Activated CD4-positive, alpha-beta T cell treated with anti-CD3 and anti-CD28 coated beads, Interleukin-2, amount 50 U/mL, for 16 hours (primary cell): ENCODE data around the gene PLA2R1.
"Not testable (repeated sequence)": the region's sequence is repeated elsewhere in the genome, so short reads cannot be mapped to it uniquely, and the experiment has no call there.

Experiments
- DNase-seq: peaks from one replicate; pipeline ENCODE4 v3.0.0-alpha.2; 2020

PLA2R1 gene

GRCh38 chr2:159976527-159977160 lies 85.8 kb downstream of the PLA2R1 start:
- DNase-seq = no peak

DNA sequence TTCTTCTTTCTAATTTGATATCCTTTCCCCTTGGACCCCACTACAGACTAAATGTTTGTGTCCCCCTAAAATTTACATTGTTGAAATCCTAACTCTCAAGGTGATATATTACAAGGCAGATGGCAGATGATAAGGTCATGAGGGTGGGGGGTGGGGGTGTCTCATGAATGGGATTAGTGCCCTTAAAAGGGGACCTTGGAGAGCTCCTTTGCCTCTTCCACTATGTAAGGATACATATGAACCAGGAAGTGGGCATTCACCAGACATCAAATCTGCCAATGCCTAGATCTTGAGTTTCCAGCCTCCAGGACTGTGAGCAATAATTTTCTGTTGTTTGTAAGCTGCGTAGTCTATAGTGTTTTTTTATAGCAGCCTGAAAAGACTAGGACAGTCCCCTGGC lies 89.1 kb downstream of the PLA2R1 start:
- no peak for DNase-seq

GRCh38 chr2:159971365-159972152 lies 90.9 kb downstream of the PLA2R1 start:
- no peak for DNase-seq

DNA sequence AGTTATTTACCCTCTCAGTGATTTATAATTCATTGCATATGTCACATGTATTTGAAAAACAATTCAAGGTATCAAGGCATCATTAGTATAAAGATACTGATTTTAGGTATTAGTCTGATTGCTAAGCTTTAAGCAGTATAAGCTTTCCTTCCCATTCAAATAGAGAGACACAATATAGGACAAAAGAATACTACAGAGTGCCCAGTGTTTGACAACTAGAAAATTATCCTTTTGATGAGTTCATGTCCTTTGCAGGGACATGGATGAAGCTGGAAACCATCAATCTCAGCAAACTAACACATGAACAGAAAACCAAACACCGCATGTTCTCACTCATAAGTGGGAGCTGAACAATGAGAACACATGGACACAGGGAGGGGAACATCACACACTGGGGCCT lies 91.9 kb downstream of the PLA2R1 start:
- not testable (repeated sequence) for DNase-seq

- DNase-seq = peak; percentile 39
These were observed 94.0 kb downstream of the PLA2R1 start for GRCh38 chr2:159968279-159968900.

DNA sequence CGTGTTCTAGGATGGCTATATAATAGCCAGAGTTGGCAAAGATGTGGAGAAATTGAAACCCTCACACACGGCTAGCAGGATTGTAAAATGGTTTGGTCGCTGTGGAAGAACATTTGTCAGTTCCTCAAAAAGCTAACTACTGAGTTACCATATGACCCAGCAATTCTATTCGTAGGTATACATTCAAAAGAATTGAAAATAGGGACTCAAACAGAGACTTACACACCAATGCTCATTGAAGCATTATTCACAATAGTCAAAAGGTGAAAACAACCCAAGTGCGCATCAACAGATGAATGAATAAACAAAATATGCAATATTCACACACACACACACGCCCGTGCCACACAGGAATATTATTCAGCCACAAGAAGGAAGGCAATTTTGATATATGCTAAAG lies 98.7 kb downstream of the PLA2R1 start:
- DNase-seq = no peak

- not testable (repeated sequence) for DNase-seq
These were observed 99.9 kb downstream of the PLA2R1 start for GRCh38 chr2:159962513-159962912.

DNA sequence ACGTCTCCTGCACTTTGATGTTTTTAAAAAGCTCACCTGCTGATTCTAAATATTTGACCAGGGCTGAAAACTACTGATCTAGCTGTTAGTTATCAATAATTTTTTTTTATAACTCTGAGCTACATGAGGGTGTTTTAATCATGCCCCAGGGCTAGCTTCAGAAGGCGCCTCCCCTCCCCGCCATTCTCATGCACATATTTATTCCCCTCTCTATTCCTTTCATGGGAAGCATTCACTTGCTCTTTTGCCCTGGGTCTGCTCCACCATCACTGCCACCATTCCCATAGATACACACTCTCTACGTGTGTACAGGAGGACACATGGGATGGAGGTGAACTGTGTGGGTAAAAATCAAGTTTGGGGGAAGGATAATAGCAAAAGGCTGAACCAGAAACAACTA lies 101.0 kb downstream of the PLA2R1 start:
- DNase-seq = no peak

GRCh38 chr2:159961037-159961436 lies 101.4 kb downstream of the PLA2R1 start:
- DNase-seq = no peak

DNA sequence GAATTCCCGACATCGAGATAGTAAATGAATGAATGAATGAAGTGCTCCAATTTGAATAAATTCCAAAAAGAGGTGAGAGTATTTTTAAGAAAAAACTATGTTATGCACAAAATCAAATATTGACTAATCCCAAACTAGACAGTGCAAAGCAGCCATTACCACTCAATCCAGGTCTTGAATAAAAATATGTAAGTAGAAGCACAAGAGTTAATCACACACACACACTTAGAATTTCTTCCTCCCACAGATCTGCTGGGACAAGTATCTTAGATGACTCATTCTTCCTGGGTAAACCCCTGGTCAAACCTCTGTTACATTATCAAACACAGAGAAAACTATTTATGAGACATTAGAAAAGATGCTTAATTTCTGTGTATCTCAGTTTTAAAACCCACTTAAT lies 102.0 kb downstream of the PLA2R1 start:
- peak; percentile 57 for DNase-seq

- DNase-seq = no peak
These were observed 103.3 kb downstream of the PLA2R1 start for GRCh38 chr2:159959136-159959535.

- no peak for DNase-seq
These were observed 109.1 kb downstream of the PLA2R1 start for GRCh38 chr2:159953136-159953823.

GRCh38 chr2:159946326-159946999 lies 116.0 kb downstream of the PLA2R1 start:
- no peak for DNase-seq

- DNase-seq = no peak
These were observed 117.5 kb downstream of the PLA2R1 start for GRCh38 chr2:159944874-159945273.

DNA sequence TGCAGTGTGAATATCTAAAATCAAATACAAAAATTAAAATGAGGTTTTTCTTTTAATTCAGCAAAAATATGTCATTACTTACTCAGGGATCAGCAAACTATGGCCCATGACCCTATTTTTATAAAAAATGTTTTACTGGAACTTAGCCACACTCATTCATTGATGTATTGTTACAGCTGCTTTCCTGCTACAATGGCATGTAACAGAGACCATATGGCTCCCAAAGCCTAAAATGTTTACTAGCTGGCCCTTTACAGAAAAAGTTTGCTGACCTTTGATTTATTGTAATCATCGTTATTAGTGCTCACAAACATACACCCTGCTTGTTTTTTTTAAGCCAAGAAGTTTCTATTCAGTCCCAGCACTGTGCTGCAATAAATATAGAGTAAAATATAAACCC lies 120.3 kb downstream of the PLA2R1 start:
- no peak for DNase-seq

DNA sequence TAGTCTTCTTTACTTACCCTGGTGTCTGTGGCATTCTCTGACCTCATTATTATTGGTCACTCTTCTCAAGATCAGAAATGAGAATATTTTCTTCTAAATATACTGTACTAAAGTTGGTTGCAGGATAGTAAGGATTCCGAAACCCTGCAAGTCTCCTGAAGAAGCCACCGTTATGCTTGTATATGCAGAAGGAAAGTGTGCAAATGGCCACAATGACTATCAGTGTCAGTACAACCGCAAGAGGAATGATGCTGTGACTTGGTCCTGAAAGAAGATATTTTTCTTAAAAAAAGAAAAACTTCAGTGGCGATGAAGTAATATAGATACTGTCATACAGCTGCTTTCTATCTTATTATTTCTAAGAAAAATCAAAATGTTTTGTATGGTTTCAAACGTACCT lies 120.7 kb downstream of the PLA2R1 start:
- DNase-seq = no peak

GRCh38 chr2:159939946-159940345 lies 122.5 kb downstream of the PLA2R1 start:
- DNase-seq = peak; percentile 9

GRCh38 chr2:159938395-159938794 lies 124.0 kb downstream of the PLA2R1 start:
- DNase-seq = no peak

DNA sequence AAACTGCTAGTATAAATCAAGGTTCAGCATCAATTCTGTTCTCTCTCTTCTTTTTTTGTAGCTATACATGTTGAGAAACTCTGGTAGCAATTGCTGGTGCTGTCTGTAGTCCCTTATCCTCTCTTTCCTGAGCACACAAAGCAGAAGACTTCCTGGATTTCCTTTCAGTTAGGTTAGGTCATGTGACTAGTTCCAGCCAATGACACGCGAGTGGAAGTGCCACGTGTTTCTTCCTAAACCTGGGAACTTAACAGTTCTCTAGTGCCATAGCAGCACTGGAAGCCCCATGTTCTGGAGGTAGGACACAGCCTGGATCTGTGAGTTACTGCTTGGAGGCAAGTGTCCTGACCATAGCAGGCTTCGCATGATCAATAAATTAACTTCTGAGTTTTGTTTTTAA lies 125.9 kb downstream of the PLA2R1 start:
- no peak for DNase-seq

DNA sequence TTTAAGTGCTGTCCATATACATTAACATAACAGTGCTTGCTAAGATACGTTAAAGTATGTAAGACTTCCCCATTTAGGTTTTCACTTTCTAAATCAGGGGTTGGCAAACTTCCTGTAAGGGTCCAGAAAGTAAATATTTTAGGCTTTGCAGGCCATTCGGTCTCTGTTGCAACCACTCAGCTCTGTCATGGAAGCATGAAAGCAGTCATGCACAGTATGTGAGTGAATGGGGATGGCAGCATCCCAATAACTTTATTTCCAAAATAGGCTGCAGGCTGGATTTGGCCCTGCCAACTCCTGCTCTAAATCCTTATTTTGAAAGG lies 128.7 kb downstream of the PLA2R1 start:
- no peak for DNase-seq

DNA sequence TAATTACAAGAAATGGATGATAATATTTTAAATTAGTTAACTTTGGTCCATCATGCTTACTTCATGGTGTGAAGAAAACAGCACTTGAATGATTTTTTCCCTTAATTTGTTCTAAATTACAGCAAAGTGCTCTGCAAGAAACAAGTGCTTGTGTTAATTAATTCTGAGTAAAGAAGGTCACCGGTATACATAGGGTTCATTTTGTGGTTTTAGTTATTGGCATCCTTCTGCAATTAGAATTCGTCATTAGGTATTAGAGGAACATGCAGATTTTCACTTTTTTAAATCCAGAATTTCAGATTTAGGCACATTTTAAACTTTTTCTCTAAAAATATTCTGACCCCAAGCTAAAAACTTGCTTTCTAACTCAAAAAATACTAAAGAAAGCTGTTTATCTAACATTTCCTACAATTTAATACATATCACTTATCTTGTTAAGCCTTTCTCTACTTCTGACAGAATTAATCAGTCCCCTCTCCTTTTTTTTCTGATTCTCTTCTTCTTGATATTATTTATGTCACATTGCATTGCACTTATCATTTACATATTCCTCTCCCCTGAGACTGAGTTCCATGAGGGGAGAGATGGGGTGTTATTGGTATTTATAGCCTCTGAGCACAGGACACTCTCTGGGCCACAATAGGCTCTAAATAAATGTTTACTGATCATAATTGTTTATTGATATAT lies 129.2 kb downstream of the PLA2R1 start:
- DNase-seq = no peak

- DNase-seq = no peak
These were observed 135.7 kb downstream of the PLA2R1 start for GRCh38 chr2:159926695-159927094.

GRCh38 chr2:159925975-159926374 lies 136.4 kb downstream of the PLA2R1 start:
- no peak for DNase-seq
